ENCODE results near the gene B4GALNT3. TPM values are rescaled to one million over a fixed set of nuclear protein-coding genes. Genes with fewer than 3 reads are reported as not detected.

The B4GALNT3 gene
- total RNA-seq, 1 experiment from 2014 or later, result 2.3 TPM

DNA sequence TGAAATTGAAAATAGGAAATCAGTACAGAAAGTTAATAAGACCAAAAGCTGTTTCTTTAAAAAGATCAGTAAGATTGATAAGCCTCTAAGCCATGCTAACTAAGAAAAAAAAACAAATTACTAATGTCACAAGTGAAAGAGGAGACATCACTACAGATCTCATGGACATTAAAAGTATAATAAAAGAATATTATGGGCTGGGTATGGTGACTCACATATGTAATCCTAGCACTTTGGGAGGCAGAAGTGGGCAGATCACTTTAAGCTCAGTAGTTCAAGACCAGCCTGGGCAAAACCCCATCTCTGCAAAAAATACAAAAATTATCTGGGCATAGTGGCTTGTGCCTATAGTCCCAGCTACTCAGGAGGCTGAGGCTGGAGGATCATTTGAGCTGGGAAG is 30.5 kb downstream of the B4GALNT3 start:
- TF ChIP-seq SIN3A (IDR thresholded peaks at IDR 0.05; ENCODE audit: borderline replicate concordance, insufficient read depth, low read depth, low read length) (no peak), POLR2AphosphoS5 (IDR thresholded peaks at IDR 0.05; ENCODE audit: low read depth, low read length) (no peak), TCF7L2 (IDR thresholded peaks at IDR 0.05; ENCODE audit: low read depth, low read length) (no peak)
- TF ChIP-seq, protein P1, sequence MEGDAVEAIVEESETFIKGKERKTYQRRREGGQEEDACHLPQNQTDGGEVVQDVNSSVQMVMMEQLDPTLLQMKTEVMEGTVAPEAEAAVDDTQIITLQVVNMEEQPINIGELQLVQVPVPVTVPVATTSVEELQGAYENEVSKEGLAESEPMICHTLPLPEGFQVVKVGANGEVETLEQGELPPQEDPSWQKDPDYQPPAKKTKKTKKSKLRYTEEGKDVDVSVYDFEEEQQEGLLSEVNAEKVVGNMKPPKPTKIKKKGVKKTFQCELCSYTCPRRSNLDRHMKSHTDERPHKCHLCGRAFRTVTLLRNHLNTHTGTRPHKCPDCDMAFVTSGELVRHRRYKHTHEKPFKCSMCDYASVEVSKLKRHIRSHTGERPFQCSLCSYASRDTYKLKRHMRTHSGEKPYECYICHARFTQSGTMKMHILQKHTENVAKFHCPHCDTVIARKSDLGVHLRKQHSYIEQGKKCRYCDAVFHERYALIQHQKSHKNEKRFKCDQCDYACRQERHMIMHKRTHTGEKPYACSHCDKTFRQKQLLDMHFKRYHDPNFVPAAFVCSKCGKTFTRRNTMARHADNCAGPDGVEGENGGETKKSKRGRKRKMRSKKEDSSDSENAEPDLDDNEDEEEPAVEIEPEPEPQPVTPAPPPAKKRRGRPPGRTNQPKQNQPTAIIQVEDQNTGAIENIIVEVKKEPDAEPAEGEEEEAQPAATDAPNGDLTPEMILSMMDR (IDR thresholded peaks at IDR 0.05), result no peak
- TF ChIP-seq, protein P2, sequence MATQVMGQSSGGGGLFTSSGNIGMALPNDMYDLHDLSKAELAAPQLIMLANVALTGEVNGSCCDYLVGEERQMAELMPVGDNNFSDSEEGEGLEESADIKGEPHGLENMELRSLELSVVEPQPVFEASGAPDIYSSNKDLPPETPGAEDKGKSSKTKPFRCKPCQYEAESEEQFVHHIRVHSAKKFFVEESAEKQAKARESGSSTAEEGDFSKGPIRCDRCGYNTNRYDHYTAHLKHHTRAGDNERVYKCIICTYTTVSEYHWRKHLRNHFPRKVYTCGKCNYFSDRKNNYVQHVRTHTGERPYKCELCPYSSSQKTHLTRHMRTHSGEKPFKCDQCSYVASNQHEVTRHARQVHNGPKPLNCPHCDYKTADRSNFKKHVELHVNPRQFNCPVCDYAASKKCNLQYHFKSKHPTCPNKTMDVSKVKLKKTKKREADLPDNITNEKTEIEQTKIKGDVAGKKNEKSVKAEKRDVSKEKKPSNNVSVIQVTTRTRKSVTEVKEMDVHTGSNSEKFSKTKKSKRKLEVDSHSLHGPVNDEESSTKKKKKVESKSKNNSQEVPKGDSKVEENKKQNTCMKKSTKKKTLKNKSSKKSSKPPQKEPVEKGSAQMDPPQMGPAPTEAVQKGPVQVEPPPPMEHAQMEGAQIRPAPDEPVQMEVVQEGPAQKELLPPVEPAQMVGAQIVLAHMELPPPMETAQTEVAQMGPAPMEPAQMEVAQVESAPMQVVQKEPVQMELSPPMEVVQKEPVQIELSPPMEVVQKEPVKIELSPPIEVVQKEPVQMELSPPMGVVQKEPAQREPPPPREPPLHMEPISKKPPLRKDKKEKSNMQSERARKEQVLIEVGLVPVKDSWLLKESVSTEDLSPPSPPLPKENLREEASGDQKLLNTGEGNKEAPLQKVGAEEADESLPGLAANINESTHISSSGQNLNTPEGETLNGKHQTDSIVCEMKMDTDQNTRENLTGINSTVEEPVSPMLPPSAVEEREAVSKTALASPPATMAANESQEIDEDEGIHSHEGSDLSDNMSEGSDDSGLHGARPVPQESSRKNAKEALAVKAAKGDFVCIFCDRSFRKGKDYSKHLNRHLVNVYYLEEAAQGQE (IDR thresholded peaks at IDR 0.05; ENCODE audit: insufficient read depth in 1 of 2, low read depth in 2 of 2, low read length in 1 of 2), result no peak
- CTCF ChIA-PET, result no interaction called here
- no peak overlapping the region for H3K4me3 ChIP-seq (ENCODE audit: low read depth in 2 of 2, low read length in 2 of 2)
- BruUV-seq (replicated peaks), result no TSS peak
- no peaks in the 10 kb centered on the region; the same call in 1 of the 2 replicates for H3K27me3 ChIP-seq (ENCODE audit: control insufficient read depth, insufficient read depth, low read length)
- H3K27ac ChIP-seq (ENCODE audit: low read length), result no peak overlapping the region
- no peaks in the 10 kb centered on the region; the same call in 1 of the 2 replicates for H3K4me1 ChIP-seq (ENCODE audit: control insufficient read depth, insufficient read depth, low read length)
- in situ Hi-C loops (cut with HindIII; ENCODE audit: low pct_unique_long_range_greater_than_20kb, low sequenced_read_pairs) (no loop called here), intact Hi-C loops (cut with micrococcal nuclease; ENCODE audit: unreplicated experiment) (no loop called here)
- DNase-seq (ENCODE audit: low read depth, low spot score) (no peak), ATAC-seq (no peak)
- POLR2A ChIA-PET, result interaction anchor here (0.6 kb wide), 1 partner anchor 45 kb away, joined by 4 read pairs; no protein-coding TSS in a partner anchor
- H3K36me3 ChIP-seq (ENCODE audit: control insufficient read depth, insufficient read depth, low read length), result no peaks in the 10 kb centered on the region
- H3K9me3 ChIP-seq (ENCODE audit: control insufficient read depth, insufficient read depth, low read depth, low read length), result no peaks in the 10 kb centered on the region

DNA sequence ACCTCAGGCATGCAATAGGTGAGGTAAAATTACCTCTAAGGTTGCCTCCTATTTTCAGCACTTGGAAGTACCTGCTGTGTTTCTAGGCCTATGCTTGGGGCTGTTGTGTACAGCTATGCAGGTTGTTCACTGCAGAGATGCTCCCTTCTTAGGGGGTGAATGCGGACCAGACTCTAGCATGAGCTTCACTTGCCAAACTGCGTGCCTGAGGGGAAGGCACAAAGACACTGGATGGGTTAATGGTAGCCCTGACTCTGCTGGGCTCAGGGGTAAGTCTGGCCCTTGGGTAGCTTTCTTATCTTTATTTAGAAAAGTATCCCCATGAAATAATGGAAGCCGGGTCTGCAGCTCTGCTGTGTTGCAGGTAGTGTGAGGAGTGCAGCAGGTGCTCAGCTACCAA is 35.7 kb downstream of the B4GALNT3 start:
- ChIA-PET CTCF (no interaction called here), POLR2A (interaction anchor here (0.6 kb wide), 1 partner anchor 46 kb away, joined by 3 read pairs; no protein-coding TSS in a partner anchor)
- intact Hi-C loops (cut with micrococcal nuclease; ENCODE audit: unreplicated experiment) (no loop called here), in situ Hi-C loops (cut with HindIII; ENCODE audit: low pct_unique_long_range_greater_than_20kb, low sequenced_read_pairs) (no loop called here)
- Histone ChIP-seq H3K9me3 (ENCODE audit: control insufficient read depth, insufficient read depth, low read depth, low read length) (no peaks in the 10 kb centered on the region), H3K4me3 (ENCODE audit: low read depth in 2 of 2, low read length in 2 of 2) (no peak overlapping the region), H3K27ac (ENCODE audit: low read length) (no peak overlapping the region), H3K4me1 (ENCODE audit: control insufficient read depth, insufficient read depth, low read length) (no peaks in the 10 kb centered on the region; the same call in 1 of the 2 replicates), H3K36me3 (ENCODE audit: control insufficient read depth, insufficient read depth, low read length) (no peaks in the 10 kb centered on the region), H3K27me3 (ENCODE audit: control insufficient read depth, insufficient read depth, low read length) (no peaks in the 10 kb centered on the region; the same call in 1 of the 2 replicates)
- BruUV-seq (replicated peaks), result no TSS peak
- TF ChIP-seq, protein P1 (IDR thresholded peaks at IDR 0.05), result no peak
- TF ChIP-seq, protein P2 (IDR thresholded peaks at IDR 0.05; ENCODE audit: insufficient read depth in 1 of 2, low read depth in 2 of 2, low read length in 1 of 2), result no peak
- TF ChIP-seq SIN3A (IDR thresholded peaks at IDR 0.05; ENCODE audit: borderline replicate concordance, insufficient read depth, low read depth, low read length) (no peak), TCF7L2 (IDR thresholded peaks at IDR 0.05; ENCODE audit: low read depth, low read length) (no peak), POLR2AphosphoS5 (IDR thresholded peaks at IDR 0.05; ENCODE audit: low read depth, low read length) (no peak)
- DNase-seq (ENCODE audit: low read depth, low spot score) (no peak), ATAC-seq (no peak)
